WTC11 (cell line): ENCODE results near the gene VEPH1. TPM values are rescaled to one million over a fixed set of nuclear protein-coding genes. Genes with fewer than 3 reads are reported as not detected.
A peak's percentile ranks its signal among the peaks of the same experiment; 100 is the strongest.

Experiments
- ATAC-seq: fragments of 200-7000 bp; cut with Tn5 transposase; 2 replicates; pipeline ENCODE4 v1.10.0; 2021; ENCODE audit warnings: mild to moderate bottlenecking, moderate library complexity
- CTCF ChIA-PET: fragments of 300-600 bp; sonication (Branson Sonifier 250); formaldehyde crosslinking; loops from one replicate; lab custom pipeline; 2021; ENCODE audit warnings: antibody characterized with exemption; lab: Charles Lee
- POLR2A ChIA-PET: fragments of 350-600 bp; sonication (Branson Sonifier 250); formaldehyde crosslinking; loops from one replicate; lab custom pipeline; 2021; ENCODE audit warnings: antibody characterized with exemption; lab: Charles Lee
- DNase-seq: peaks from one replicate; pipeline ENCODE4 v3.0.0; 2021; ENCODE audit warnings: low spot score
- H3K27ac Mint-ChIP-seq: 2 replicates; pipeline ENCODE4 v1.8.0; 2021; ENCODE audit warnings: mixed read lengths
- H3K27me3 Mint-ChIP-seq: 2 replicates; pipeline ENCODE4 v1.8.0; 2021; ENCODE audit warnings: low read depth, mild to moderate bottlenecking, moderate library complexity, mixed read lengths
- H3K36me3 Mint-ChIP-seq: 2 replicates; pipeline ENCODE4 v1.8.0; 2021; ENCODE audit warnings: mixed read lengths
- H3K4me1 Mint-ChIP-seq: 2 replicates; pipeline ENCODE4 v1.8.0; 2022; ENCODE audit warnings: mixed read lengths
- H3K4me3 Mint-ChIP-seq: 2 replicates; pipeline ENCODE4 v1.8.0; 2021; ENCODE audit warnings: mild to moderate bottlenecking, moderate library complexity, mixed read lengths
- H3K9me3 Mint-ChIP-seq: 2 replicates; pipeline ENCODE4 v1.8.0; 2021; ENCODE audit warnings: mixed read lengths
- AFF4 ChIP-seq: sonication (generic); formaldehyde crosslinking; IDR thresholded peaks from 2 replicates; pipeline ENCODE4 v1.8.1; 2023; ENCODE audit warnings: mild to moderate bottlenecking, missing genetic modification reagents, borderline replicate concordance
- ATF6 ChIP-seq: sonication (generic); formaldehyde crosslinking; IDR thresholded peaks from 2 replicates; pipeline ENCODE4 v1.8.1; 2023; ENCODE audit warnings: mild to moderate bottlenecking, missing genetic modification reagents
- CDX4 ChIP-seq: fragments of 250-450 bp; sonication (Bioruptor Pico); IDR thresholded peaks from 2 replicates; pipeline ENCODE4 v1.9.0; 2021; ENCODE audit warnings: moderate library complexity, mild to moderate bottlenecking, inconsistent platforms, borderline replicate concordance
- ELF4 ChIP-seq: sonication (generic); formaldehyde crosslinking; IDR thresholded peaks from 2 replicates; pipeline ENCODE4 v1.8.1; 2022; ENCODE audit warnings: low read depth, mild to moderate bottlenecking, moderate library complexity, missing genetic modification reagents
- ESRRA ChIP-seq: sonication (generic); formaldehyde crosslinking; IDR thresholded peaks from 2 replicates; pipeline ENCODE4 v1.8.1; 2022; ENCODE audit warnings: mild to moderate bottlenecking, missing genetic modification reagents, borderline replicate concordance
- FOXJ3 ChIP-seq: sonication (generic); formaldehyde crosslinking; IDR thresholded peaks from 2 replicates; pipeline ENCODE4 v1.9.0; 2021; ENCODE audit warnings: missing genetic modification reagents, mild to moderate bottlenecking, borderline replicate concordance
- JAZF1 ChIP-seq: fragments of 250-450 bp; sonication (Bioruptor Pico); IDR thresholded peaks from 2 replicates; pipeline ENCODE4 v1.9.0; 2021; ENCODE audit warnings: moderate library complexity, mild to moderate bottlenecking, inconsistent platforms
- MLX ChIP-seq: sonication (generic); formaldehyde crosslinking; IDR thresholded peaks from 2 replicates; pipeline ENCODE4 v1.8.1; 2023; ENCODE audit warnings: mild to moderate bottlenecking, missing genetic modification reagents, moderate library complexity
- MYBL2 ChIP-seq: sonication (generic); formaldehyde crosslinking; IDR thresholded peaks from 2 replicates; pipeline ENCODE4 v1.8.1; 2023; ENCODE audit warnings: mild to moderate bottlenecking, moderate library complexity, missing genetic modification reagents
- NFATC4 ChIP-seq: fragments of 250-450 bp; sonication (Bioruptor Pico); IDR thresholded peaks from 2 replicates; pipeline ENCODE4 v1.9.0; 2021; ENCODE audit warnings: mild to moderate bottlenecking
- NFE2L1 ChIP-seq: sonication (generic); formaldehyde crosslinking; IDR thresholded peaks from 2 replicates; pipeline ENCODE4 v1.8.1; 2023; ENCODE audit warnings: missing genetic modification reagents
- SMAD4 ChIP-seq: sonication (generic); formaldehyde crosslinking; IDR thresholded peaks from 2 replicates; pipeline ENCODE4 v1.8.0; 2022; ENCODE audit warnings: mild to moderate bottlenecking, missing genetic modification reagents
- TCF7 ChIP-seq: sonication (generic); formaldehyde crosslinking; IDR thresholded peaks from 2 replicates; pipeline ENCODE4 v1.8.0; 2022; ENCODE audit warnings: mild to moderate bottlenecking, low read depth, missing genetic modification reagents, moderate library complexity
- USF1 ChIP-seq: sonication (generic); formaldehyde crosslinking; IDR thresholded peaks from 2 replicates; pipeline ENCODE4 v1.8.0; 2022; ENCODE audit warnings: mild to moderate bottlenecking, missing genetic modification reagents
- ZNF317 ChIP-seq: sonication (generic); formaldehyde crosslinking; IDR thresholded peaks from 2 replicates; pipeline ENCODE4 v1.8.1; 2023; ENCODE audit warnings: low read depth, mild to moderate bottlenecking, moderate library complexity, missing genetic modification reagents, borderline replicate concordance
- ZNF396 ChIP-seq: fragments of 250-450 bp; sonication (Bioruptor Pico); IDR thresholded peaks from 2 replicates; pipeline ENCODE4 v1.8.0; 2021; ENCODE audit warnings: mild to moderate bottlenecking, moderate library complexity, borderline replicate concordance
- total RNA-seq: library from RNA; stranded (reverse); gene quantifications from 3 replicates; pipeline ENCODE4 v1.2.3, GENCODE V29; 2021
- TF ChIP-seq, protein P1 (sequence below): sonication (generic); formaldehyde crosslinking; IDR thresholded peaks from 2 replicates; pipeline ENCODE4 v1.8.1; 2022; ENCODE audit warnings: low read depth, mild to moderate bottlenecking, moderate library complexity, missing genetic modification reagents, borderline replicate concordance
- TF ChIP-seq, protein P2 (sequence below): sonication (generic); formaldehyde crosslinking; IDR thresholded peaks from 2 replicates; pipeline ENCODE4 v1.8.1; 2023; ENCODE audit warnings: mild to moderate bottlenecking, missing genetic modification reagents

The VEPH1 gene
- total RNA-seq, 1 experiment from 2014 or later, result 10.8 TPM

- Mint-ChIP-seq H3K36me3 (no peaks in the 10 kb centered on the region), H3K27me3 (no peaks in the 10 kb centered on the region), H3K4me1 (peaks cover 45% of the 10 kb centered on the region), H3K27ac (no peak overlapping the region), H3K4me3 (no peak overlapping the region), H3K9me3 (no peaks in the 10 kb centered on the region)
- peak; percentile 68 for ATAC-seq
- TF ChIP-seq JAZF1, result no peak
- TF ChIP-seq, protein P1, sequence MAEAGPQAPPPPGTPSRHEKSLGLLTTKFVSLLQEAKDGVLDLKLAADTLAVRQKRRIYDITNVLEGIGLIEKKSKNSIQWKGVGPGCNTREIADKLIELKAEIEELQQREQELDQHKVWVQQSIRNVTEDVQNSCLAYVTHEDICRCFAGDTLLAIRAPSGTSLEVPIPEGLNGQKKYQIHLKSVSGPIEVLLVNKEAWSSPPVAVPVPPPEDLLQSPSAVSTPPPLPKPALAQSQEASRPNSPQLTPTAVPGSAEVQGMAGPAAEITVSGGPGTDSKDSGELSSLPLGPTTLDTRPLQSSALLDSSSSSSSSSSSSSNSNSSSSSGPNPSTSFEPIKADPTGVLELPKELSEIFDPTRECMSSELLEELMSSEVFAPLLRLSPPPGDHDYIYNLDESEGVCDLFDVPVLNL, result no peak
- no peak for TF ChIP-seq ELF4
- no peak for TF ChIP-seq MLX (CRISPR knock-in tag)
- no peak for TF ChIP-seq ZNF396 (CRISPR knock-in tag)
- no peak for TF ChIP-seq NFE2L1 (CRISPR knock-in tag)
- no peak for TF ChIP-seq MYBL2 (CRISPR knock-in tag)
- TF ChIP-seq, protein P2, sequence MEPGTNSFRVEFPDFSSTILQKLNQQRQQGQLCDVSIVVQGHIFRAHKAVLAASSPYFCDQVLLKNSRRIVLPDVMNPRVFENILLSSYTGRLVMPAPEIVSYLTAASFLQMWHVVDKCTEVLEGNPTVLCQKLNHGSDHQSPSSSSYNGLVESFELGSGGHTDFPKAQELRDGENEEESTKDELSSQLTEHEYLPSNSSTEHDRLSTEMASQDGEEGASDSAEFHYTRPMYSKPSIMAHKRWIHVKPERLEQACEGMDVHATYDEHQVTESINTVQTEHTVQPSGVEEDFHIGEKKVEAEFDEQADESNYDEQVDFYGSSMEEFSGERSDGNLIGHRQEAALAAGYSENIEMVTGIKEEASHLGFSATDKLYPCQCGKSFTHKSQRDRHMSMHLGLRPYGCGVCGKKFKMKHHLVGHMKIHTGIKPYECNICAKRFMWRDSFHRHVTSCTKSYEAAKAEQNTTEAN (CRISPR knock-in tag), result no peak
- no peak for TF ChIP-seq FOXJ3 (CRISPR knock-in tag)
- no peak for TF ChIP-seq TCF7 (CRISPR knock-in tag)
- no peak for TF ChIP-seq NFATC4 (CRISPR knock-in tag)
- TF ChIP-seq USF1 (CRISPR knock-in tag), result no peak
- no peak for TF ChIP-seq SMAD4 (CRISPR knock-in tag)
- no peak for TF ChIP-seq AFF4 (CRISPR knock-in tag)
- TF ChIP-seq ESRRA, result no peak
- DNase-seq, result no peak
- CTCF ChIA-PET, result interaction anchor here (1.1 kb wide), 1 partner anchor 18 kb away, joined by 3 read pairs; no protein-coding TSS in a partner anchor
- POLR2A ChIA-PET, result no interaction called here
These were observed 231.8 kb downstream of the VEPH1 start for GRCh38 chr3:157271283-157271882.

DNA sequence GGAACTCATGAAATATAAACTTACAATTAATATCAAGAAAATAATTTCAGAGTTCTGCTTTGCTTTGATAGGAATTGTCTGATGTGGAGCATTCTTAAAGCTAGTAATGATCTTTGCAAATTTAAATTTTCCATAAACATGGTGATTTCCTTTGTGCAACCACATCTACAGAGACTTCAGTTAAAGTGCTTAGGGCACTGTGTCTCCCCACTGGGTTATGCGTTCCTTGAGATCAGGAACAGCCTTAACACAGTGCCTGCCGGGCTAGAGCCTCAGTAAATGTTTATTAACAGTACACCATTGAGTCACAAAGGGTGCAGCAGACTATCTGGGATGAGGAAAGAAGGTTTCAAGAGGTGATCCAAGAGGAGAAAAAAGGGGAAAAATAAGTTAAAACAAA lies 235.2 kb downstream of the VEPH1 start:
- Mint-ChIP-seq H3K27ac (no peak overlapping the region), H3K27me3 (peaks cover 8% of the 10 kb centered on the region), H3K4me3 (no peak overlapping the region), H3K4me1 (peaks cover 21% of the 10 kb centered on the region), H3K9me3 (peaks cover 10% of the 10 kb centered on the region; the same call in 1 of the 2 replicates), H3K36me3 (no peaks in the 10 kb centered on the region)
- ChIA-PET CTCF (no interaction called here), POLR2A (no interaction called here)
- no peak for DNase-seq
- ATAC-seq, result peak; percentile 20; the same call in 1 of the 2 replicates
- TF ChIP-seq ESRRA, result no peak
- no peak for TF ChIP-seq CDX4 (CRISPR knock-in tag)
- no peak for TF ChIP-seq ZNF317 (CRISPR knock-in tag)
- TF ChIP-seq ATF6, result no peak
- TF ChIP-seq, protein P2 (CRISPR knock-in tag), result no peak
